Suprapubic skin (tissue), 2 donors: Measurements from ENCODE around the gene ITGA1.

Source experiments
- EP300 ChIP-seq: sonication (generic); formaldehyde crosslinking; IDR thresholded peaks from one replicate; pipeline ENCODE4 v1.6.1; 2017; ENCODE audit warnings: antibody characterized with exemption
- POLR2A ChIP-seq, 2 donors: fragments of 450-650 bp; IDR thresholded peaks; one replicate each; pipeline ENCODE4 v1.6.1; 2017; ENCODE audit warnings: antibody characterized with exemption in 2 of 2, mild to moderate bottlenecking in 2 of 2, moderate library complexity in 2 of 2

DNA sequence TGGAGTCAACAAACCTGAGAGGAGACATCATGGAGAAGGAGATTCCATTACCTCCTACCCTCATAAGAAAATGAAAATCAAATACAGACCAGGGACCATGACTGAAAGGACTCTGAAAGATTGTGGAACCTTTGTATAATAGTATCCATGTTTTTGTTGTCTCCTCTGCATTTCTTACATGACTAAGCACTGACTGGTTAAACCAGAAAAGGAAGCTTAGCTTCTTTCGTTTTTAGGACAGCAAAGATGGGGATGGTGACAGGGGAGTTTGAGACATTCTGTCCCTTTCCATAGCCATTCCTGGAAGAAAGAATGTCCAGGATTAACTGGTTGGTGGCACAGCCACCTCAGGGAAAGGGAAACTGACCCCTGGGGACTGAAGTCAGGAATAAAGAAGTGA is 22.2 kb downstream of the ITGA1 start:
- no peak for TF ChIP-seq EP300
- TF ChIP-seq POLR2A (IDR thresholded peaks at IDR 0.05) = no peak
